Lung (tissue), 12 donors: Measurements from ENCODE around the gene TAPBPL. TPM values are rescaled to one million over a fixed set of nuclear protein-coding genes. Genes with fewer than 3 reads are reported as not detected.
"Not testable (repeated sequence)": the region's sequence is repeated elsewhere in the genome, so short reads cannot be mapped to it uniquely, and the experiment has no call there.

Source experiments
- ATAC-seq: fragments of 200-7000 bp; cut with Tn5 transposase; one replicate; pipeline ENCODE4 v1.9.1; 2020; ENCODE audit warnings: moderate number of reproducible peaks; ENCODE audit not compliant: insufficient read depth, low FRiP score
- DNase-seq, 3 donors: peaks; one replicate each; pipeline ENCODE4 v3.0.0-alpha.2; 2013 to 2017
- H3K27ac ChIP-seq, 2 donors: one replicate each; pipeline ENCODE4 v1.5.1; 2013; ENCODE audit warnings: mild to moderate bottlenecking in 2 of 2, moderate library complexity in 2 of 2, control low read depth in 1 of 2, inconsistent platforms in 1 of 2, low read depth in 1 of 2, low read length in 1 of 2
- H3K27me3 ChIP-seq, 3 donors: one replicate each; pipeline ENCODE4 v1.5.1; 2013; ENCODE audit warnings: low read length in 2 of 3; ENCODE audit not compliant: control insufficient read depth in 3 of 3, insufficient read depth in 3 of 3
- H3K36me3 ChIP-seq, 4 donors: one replicate each; pipeline ENCODE4 v1.5.1; 2013; ENCODE audit warnings: low read length in 4 of 4, mild to moderate bottlenecking in 1 of 4, moderate library complexity in 1 of 4; ENCODE audit not compliant: control insufficient read depth in 4 of 4, insufficient read depth in 4 of 4
- H3K4me1 ChIP-seq, 5 donors: one replicate each; pipeline ENCODE4 v1.5.1; 2013; ENCODE audit warnings: low read length in 5 of 5, mild to moderate bottlenecking in 2 of 5, moderate library complexity in 1 of 5; ENCODE audit not compliant: control insufficient read depth in 5 of 5, insufficient read depth in 5 of 5
- H3K4me3 ChIP-seq: one replicate; pipeline ENCODE4 v1.5.1; 2013; ENCODE audit warnings: mild to moderate bottlenecking, control low read depth, moderate library complexity
- H3K9ac ChIP-seq, 2 donors: one replicate each; pipeline ENCODE4 v1.5.1; 2013; ENCODE audit warnings: low read length in 2 of 2, control low read depth in 1 of 2; ENCODE audit not compliant: insufficient read depth in 1 of 2
- H3K9me3 ChIP-seq, 4 donors: one replicate each; pipeline ENCODE4 v1.5.1; 2013; ENCODE audit warnings: low read length in 3 of 4, mild to moderate bottlenecking in 1 of 4, moderate library complexity in 1 of 4; ENCODE audit not compliant: control insufficient read depth in 4 of 4, insufficient read depth in 3 of 4
- WGBS, 2 donors: extraction: QIAGEN DNeasy Blood & Tissue Kit; methylation state at CpG; one replicate each; pipeline ENCODE4 v1.1.7; 2013; 5-methylcytosine and 5-hydroxymethylcytosine counted together
- polyA plus RNA-seq, 2 donors: library from polyadenylated mRNA; stranded (reverse); fragments of 200-250 nt; gene quantifications; one replicate each; pipeline ENCODE4 v1.2.1, GENCODE V29; 2013
- total RNA-seq, 2 donors: library from RNA; depleted of rRNA in 1 of 2; stranded (reverse); fragments of >200 nt in 1 of 2; gene quantifications; one replicate each; pipeline ENCODE4 v1.2.1, GENCODE V29; 2014 to 2021
- TF ChIP-seq, protein P1 (sequence below): IDR thresholded peaks from 2 replicates; pipeline ENCODE4 v1.5.1; 2012; ENCODE audit warnings: mild to moderate bottlenecking; ENCODE audit errors: control extremely low read depth, extremely low read depth
- donor health status: control.
- donor health status: control.
- donor health status: Bipolar disorder and iron deficiency.
- donor health status: healthy.
- donor health status: DM: yes; HTN: yes; CAD: no.

TAPBPL gene
- total and polyA plus RNA-seq, 4 donors = 11.2 to 28.2 (median 27.1) TPM

GRCh38 chr12:6494968-6495367 is 43.1 kb downstream of the TAPBPL start:
- Histone ChIP-seq H3K27me3 (no peaks in the 10 kb centered on the region), H3K9ac (peak overlapping the region in 1 of 2 donors; percentile 79), H3K9me3 (no peaks in the 10 kb centered on the region), H3K4me3 (no peak overlapping the region), H3K27ac (no peak overlapping the region), H3K36me3 (peaks cover 0 to 31% (median 8%) of the 10 kb centered on the region in 4 donors), H3K4me1 (peaks cover 0 to 22% (median 8%) of the 10 kb centered on the region in 5 donors)
- DNase-seq = no peak
- TF ChIP-seq, protein P1, sequence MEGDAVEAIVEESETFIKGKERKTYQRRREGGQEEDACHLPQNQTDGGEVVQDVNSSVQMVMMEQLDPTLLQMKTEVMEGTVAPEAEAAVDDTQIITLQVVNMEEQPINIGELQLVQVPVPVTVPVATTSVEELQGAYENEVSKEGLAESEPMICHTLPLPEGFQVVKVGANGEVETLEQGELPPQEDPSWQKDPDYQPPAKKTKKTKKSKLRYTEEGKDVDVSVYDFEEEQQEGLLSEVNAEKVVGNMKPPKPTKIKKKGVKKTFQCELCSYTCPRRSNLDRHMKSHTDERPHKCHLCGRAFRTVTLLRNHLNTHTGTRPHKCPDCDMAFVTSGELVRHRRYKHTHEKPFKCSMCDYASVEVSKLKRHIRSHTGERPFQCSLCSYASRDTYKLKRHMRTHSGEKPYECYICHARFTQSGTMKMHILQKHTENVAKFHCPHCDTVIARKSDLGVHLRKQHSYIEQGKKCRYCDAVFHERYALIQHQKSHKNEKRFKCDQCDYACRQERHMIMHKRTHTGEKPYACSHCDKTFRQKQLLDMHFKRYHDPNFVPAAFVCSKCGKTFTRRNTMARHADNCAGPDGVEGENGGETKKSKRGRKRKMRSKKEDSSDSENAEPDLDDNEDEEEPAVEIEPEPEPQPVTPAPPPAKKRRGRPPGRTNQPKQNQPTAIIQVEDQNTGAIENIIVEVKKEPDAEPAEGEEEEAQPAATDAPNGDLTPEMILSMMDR = no peak
- WGBS, 2 donors = 64 to 74% methylated on average over 1 of the region's 1 CpG
- ATAC-seq = no peak

DNA sequence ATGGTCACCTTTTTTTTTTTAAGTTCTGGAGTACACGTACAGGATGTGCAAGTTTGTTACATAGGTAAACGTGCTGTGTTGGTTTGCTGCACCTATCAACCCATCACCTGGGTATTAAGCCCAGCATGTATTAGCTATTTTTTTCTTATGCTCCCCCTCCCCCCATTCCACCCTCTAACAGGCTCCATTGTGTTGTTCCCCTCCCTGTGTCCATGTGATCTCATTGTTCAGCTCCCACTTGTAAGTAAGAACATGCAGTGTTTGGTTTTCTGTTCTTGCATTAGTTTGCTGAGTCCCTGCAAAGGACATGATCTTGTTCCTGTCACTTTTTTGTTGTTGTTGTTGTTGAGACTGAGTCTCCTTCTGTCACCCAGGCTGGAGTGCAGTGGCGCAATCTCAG is 45.4 kb downstream of the TAPBPL start:
- not testable (repeated sequence) for H3K27ac ChIP-seq, H3K9ac ChIP-seq, DNase-seq, ATAC-seq, H3K27me3 ChIP-seq, H3K4me3 ChIP-seq, H3K9me3 ChIP-seq
- Histone ChIP-seq H3K4me1 (peaks cover 0 to 17% (median 8%) of the 10 kb centered on the region in 5 donors), H3K36me3 (peaks cover 3 to 29% (median 10%) of the 10 kb centered on the region in 4 donors)
- WGBS, 2 donors = 63 to 74% methylated on average over 3 of the region's 3 CpGs

- Histone ChIP-seq H3K4me1 (peaks cover 0 to 2% (median 0%) of the 10 kb centered on the region in 5 donors), H3K36me3 (peaks cover 3 to 37% (median 15%) of the 10 kb centered on the region in 4 donors), H3K9ac (no peak overlapping the region), H3K27me3 (no peaks in the 10 kb centered on the region), H3K4me3 (no peak overlapping the region), H3K9me3 (no peaks in the 10 kb centered on the region), H3K27ac (no peak overlapping the region)
- TF ChIP-seq, protein P1 = no peak
- 89 to 96% methylated on average over 2 of the region's 2 CpGs for WGBS, 2 donors
- ATAC-seq (no peak), DNase-seq (no peak)
These were observed 48.6 kb downstream of the TAPBPL start for GRCh38 chr12:6500466-6500865.

- TF ChIP-seq, protein P1 = no peak
- Histone ChIP-seq H3K9ac (no peak overlapping the region), H3K36me3 (peaks cover 6 to 27% (median 10%) of the 10 kb centered on the region in 4 donors), H3K27me3 (no peaks in the 10 kb centered on the region), H3K9me3 (no peaks in the 10 kb centered on the region), H3K4me3 (no peak overlapping the region), H3K4me1 (no peaks in the 10 kb centered on the region), H3K27ac (no peak overlapping the region)
- 82 to 88% methylated on average over 12 of the region's 12 CpGs for WGBS, 2 donors
- no peak for ATAC-seq
- DNase-seq = peak; percentile 14 to 20 (median 16)
These were observed 55.5 kb downstream of the TAPBPL start for GRCh38 chr12:6507102-6507998.
